Testis (tissue), 2 donors: ENCODE measurements around the gene RASAL2.

Experiments
- POLR2A ChIP-seq: fragments of 450-650 bp; IDR thresholded peaks from one replicate; pipeline ENCODE4 v1.6.1; 2017; ENCODE audit warnings: antibody characterized with exemption, mild to moderate bottlenecking, moderate library complexity
- TF ChIP-seq, protein P1 (sequence below), 3 experiments: fragments of 450-650 bp in 2 of 3; fragments of 200-600 bp in 1 of 3; sonication (generic) in 1 of 3; IDR thresholded peaks; one replicate each; pipeline ENCODE4 v1.5.1; 2016 to 2019; ENCODE audit warnings: antibody characterized with exemption in 3 of 3, mild to moderate bottlenecking in 2 of 3, moderate library complexity in 1 of 3

DNA sequence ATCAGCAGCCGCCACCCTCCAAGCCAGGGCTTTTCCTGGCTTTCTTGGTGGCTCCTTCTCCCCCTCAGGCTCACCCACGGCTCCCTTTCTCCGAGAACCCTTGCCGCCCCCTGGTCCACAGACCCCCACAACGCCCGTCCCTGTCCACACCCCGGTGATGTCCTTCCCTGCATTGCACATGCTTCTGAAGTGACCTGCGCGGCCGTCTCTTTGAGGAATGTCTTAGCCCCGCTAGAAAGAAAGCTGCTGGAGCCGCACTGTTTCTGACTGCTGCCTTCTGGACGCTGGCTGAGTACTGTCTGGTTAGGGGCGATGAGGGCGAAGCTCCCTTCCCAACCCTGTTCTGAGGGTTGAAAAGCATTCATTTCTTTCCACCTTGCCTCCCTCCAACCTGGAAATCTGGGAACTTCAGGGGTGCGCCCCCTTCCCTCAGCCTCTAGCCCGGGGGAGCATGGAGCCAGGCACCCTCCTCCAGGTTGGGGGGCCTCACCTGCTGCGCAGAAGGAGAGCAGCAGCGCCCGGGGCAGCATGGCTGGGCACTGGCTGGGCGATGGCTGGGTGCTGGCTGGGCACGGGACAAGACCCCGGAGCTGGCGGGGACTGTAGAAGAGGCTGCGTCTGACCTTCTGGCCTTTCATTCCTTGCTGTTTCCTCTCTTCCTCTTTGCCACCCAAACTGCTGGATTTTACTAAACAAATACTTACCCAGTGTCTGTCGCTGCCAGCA is 402.7 kb downstream of the RASAL2 start, which contains the start of gene CLEC20A:
- TF ChIP-seq, protein P1, sequence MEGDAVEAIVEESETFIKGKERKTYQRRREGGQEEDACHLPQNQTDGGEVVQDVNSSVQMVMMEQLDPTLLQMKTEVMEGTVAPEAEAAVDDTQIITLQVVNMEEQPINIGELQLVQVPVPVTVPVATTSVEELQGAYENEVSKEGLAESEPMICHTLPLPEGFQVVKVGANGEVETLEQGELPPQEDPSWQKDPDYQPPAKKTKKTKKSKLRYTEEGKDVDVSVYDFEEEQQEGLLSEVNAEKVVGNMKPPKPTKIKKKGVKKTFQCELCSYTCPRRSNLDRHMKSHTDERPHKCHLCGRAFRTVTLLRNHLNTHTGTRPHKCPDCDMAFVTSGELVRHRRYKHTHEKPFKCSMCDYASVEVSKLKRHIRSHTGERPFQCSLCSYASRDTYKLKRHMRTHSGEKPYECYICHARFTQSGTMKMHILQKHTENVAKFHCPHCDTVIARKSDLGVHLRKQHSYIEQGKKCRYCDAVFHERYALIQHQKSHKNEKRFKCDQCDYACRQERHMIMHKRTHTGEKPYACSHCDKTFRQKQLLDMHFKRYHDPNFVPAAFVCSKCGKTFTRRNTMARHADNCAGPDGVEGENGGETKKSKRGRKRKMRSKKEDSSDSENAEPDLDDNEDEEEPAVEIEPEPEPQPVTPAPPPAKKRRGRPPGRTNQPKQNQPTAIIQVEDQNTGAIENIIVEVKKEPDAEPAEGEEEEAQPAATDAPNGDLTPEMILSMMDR (IDR thresholded peaks at IDR 0.05): no peak
- TF ChIP-seq POLR2A: no peak
